NCI-H510A treated with DMSO at 0.1 percent for 48 hours (cell line): ENCODE measurements around the gene PTGES2.
A peak's percentile ranks its signal among the peaks of the same experiment; 100 is the strongest.

Experiments
- DNase-seq: peaks from one replicate; lab custom pipeline; 2025; lab: John Stamatoyannopoulos, UW

PTGES2 gene

GRCh38 chr9:128102861-128103588 is 24.5 kb downstream of the PTGES2 start:
- no peak for DNase-seq

GRCh38 chr9:128102196-128102595 is 25.3 kb downstream of the PTGES2 start:
- no peak for DNase-seq

GRCh38 chr9:128101690-128102089 is 25.8 kb downstream of the PTGES2 start:
- DNase-seq, result no peak

- DNase-seq, result no peak
These were observed 26.3 kb downstream of the PTGES2 start for GRCh38 chr9:128101231-128101661.

- no peak for DNase-seq
These were observed 26.9 kb downstream of the PTGES2 start for GRCh38 chr9:128100581-128100980.

GRCh38 chr9:128099932-128100491 is 27.5 kb downstream of the PTGES2 start:
- no peak for DNase-seq

GRCh38 chr9:128099231-128099931 is 28.1 kb downstream of the PTGES2 start:
- DNase-seq, result no peak

GRCh38 chr9:128098297-128099230 is 29.0 kb downstream of the PTGES2 start:
- peak; percentile 98 for DNase-seq

GRCh38 chr9:128097543-128098296 is 29.8 kb downstream of the PTGES2 start:
- no peak for DNase-seq

- no peak for DNase-seq
These were observed 30.7 kb downstream of the PTGES2 start for GRCh38 chr9:128096616-128097536.

- DNase-seq, result no peak
These were observed 32.5 kb downstream of the PTGES2 start for GRCh38 chr9:128094950-128095544.

- DNase-seq, result peak; percentile 94
These were observed 33.2 kb downstream of the PTGES2 start for GRCh38 chr9:128094166-128094949.

GRCh38 chr9:128093011-128093410 is 34.5 kb downstream of the PTGES2 start:
- no peak for DNase-seq

GRCh38 chr9:128092199-128092977 is 35.1 kb downstream of the PTGES2 start:
- no peak for DNase-seq

- no peak for DNase-seq
These were observed 36.0 kb downstream of the PTGES2 start for GRCh38 chr9:128091571-128091970.

- peak; percentile 87 for DNase-seq
These were observed 36.4 kb downstream of the PTGES2 start for GRCh38 chr9:128091144-128091543.

- no peak for DNase-seq
These were observed 38.2 kb downstream of the PTGES2 start for GRCh38 chr9:128089299-128089698.

GRCh38 chr9:128088253-128088945 is 39.1 kb downstream of the PTGES2 start:
- no peak for DNase-seq
